GM19193 (cell line): ENCODE measurements around the gene AKR1B1.

Experiments
- POLR2A ChIP-seq: IDR thresholded peaks from 4 replicates; pipeline ENCODE4 v1.6.1; 2011; ENCODE audit not compliant: insufficient read depth, insufficient read length; ENCODE audit errors: extremely low read depth

AKR1B1 gene

DNA sequence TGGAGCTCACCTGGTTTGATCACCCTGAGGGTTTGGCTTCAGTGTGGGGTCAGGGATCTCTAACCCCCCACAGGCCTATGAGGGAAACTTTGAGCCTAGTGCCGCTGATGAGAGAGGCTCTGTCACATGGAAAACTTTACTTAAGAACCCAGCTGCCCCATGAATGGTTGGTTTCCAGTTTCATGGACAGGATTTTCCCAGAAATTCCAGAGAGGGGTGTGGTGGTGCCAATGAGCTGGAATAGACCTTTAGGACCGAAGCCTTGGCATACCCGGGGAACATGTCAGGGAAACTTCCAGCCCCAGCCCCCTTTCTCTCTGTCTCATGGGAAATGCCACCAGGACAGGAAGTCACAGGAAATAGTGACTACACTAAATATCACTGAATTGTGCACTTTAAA, 36.9 kb downstream of the AKR1B1 start:
- no peak for TF ChIP-seq POLR2A

GRCh38 chr7:134420424-134421125, 38.3 kb downstream of the AKR1B1 start:
- TF ChIP-seq POLR2A, result no peak

GRCh38 chr7:134419875-134420274, 39.0 kb downstream of the AKR1B1 start:
- no peak for TF ChIP-seq POLR2A

DNA sequence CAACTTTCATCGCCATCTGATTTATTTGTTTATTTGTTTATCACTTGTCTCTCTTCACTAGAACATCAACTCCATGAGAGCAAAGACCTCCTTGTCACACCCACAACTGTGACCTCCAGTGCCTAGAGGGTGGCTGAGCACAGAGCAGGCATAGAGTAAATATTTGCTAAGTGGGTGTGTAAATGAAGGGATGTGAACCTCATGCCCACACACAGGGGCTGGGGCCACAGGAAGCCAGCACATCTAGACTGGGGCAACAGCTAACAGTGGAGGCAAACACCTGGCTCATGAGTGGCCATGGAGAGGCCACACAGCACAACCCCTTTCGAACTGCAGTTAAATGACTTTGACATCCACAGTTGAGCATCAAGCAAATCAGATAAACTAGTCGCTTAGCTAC, 39.8 kb downstream of the AKR1B1 start:
- TF ChIP-seq POLR2A, result no peak

DNA sequence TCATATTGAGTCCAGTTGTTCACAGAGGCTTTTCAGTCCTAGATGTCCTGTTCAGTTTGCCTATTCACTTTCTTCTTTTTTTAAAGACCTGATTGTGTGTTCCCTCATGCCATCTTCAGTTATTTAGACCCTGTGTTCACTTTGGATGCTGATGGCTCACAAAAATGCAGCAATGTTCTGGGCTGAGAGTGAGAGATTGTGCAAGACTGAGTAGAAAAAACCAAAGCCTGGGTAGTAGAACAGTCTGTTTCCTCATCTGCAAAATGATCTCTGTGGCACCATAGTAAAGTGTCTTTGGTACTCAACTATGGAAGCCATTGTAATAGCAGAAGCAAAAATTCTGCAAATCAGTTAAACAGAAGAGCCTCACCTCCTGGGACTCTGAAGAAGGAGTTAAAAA, 43.2 kb downstream of the AKR1B1 start:
- no peak for TF ChIP-seq POLR2A

GRCh38 chr7:134414109-134414508, 44.8 kb downstream of the AKR1B1 start:
- TF ChIP-seq POLR2A, result no peak

DNA sequence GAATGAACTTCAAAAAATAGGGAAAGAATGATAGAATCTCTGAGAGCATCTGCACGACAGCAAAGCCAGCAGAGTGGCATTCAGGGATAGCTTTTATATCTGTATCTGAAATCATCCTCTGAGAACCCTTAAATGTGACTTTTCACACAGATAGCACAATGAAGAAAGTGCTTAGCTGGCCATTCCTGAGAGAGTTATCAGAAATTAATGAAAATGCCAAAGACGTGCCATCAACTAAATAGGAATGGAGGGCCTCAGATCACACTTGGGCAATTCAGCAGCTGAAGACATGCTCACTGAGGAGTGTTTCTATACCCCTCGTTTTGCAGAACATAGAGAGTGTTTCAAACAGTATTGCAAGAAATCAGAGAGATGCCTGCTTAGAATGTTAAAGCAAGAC, 51.6 kb downstream of the AKR1B1 start:
- no peak for TF ChIP-seq POLR2A

DNA sequence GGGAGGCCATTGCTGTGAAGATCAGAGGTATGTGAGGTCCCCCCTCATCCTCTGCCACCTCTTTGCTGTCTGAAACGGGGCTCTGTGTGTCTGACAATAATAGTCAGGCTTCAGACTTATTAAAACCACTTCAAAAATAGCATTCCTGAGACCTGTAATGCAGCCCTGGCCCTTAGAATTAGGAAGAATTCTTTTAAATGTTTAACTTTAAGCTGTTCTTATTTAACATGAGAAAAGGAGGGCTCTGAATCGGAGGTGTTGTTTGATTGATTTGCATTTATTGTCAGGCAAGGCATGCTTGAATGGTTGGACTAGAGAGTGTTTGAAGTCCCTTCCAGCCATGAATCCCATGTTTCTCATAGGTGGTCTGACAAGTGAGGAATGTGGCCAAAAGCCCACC, 52.5 kb downstream of the AKR1B1 start:
- TF ChIP-seq POLR2A, result no peak

GRCh38 chr7:134405299-134405698, 53.6 kb downstream of the AKR1B1 start:
- TF ChIP-seq POLR2A, result no peak

DNA sequence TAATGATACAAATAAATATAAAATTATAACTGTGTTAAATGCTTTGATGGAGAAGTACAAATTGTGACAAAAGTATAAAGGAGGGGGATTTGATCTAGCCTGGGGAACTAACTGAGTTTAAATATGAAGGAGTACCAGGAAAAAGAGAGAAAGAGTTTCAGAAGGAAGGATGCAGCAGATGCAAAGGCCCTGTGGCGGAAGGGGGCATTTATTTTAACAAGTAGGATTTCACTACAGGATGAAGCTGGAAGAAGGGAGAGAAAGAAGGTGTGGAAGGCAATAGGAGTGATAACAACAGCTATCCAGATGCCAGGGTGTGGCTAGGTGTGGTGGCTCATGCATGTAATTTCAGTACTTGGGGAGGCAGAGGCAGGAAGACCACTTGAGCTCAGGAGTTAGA, 55.8 kb downstream of the AKR1B1 start:
- no peak for TF ChIP-seq POLR2A

- no peak for TF ChIP-seq POLR2A
Measured at GRCh38 chr7:134400859-134401258, 58.0 kb downstream of the AKR1B1 start.

DNA sequence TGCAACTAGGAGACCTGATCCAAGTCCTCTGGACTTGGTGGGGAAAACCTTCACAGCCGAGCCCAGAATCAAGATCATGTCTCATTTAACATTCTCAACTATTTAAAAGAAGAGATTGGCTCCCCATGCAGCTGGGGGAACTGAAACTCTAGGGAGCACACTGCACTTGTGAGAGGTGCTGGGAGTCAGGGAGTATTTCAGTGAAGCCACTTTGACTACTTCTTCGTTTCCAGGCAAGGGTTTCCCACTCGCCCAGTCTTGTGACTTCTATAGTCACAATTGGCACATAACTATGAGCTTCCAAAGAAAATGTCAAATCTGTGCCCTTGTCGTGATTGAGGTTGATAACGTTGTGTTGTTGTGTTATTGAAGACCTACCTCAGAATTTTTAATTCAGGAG, 62.9 kb downstream of the AKR1B1 start:
- TF ChIP-seq POLR2A, result no peak

DNA sequence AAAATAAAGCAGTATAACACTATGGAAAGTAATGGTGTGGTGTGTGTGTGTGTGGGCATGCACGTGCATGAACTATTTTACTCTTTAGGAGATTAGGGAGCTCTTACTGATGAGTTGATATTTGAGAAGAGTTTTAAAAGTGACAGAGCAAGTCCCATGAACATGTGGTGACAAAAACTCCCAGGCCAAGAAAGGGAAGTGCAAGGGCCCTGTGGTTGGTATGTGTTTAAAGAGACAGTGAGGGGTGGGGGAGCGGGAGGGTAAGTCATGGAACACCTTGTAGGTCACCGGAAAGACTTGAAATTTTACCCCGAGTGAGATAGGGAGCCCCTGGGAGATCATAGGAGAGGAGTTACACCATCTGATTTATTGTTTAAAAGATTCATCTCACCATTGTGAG, 63.3 kb downstream of the AKR1B1 start:
- TF ChIP-seq POLR2A, result no peak

GRCh38 chr7:134394056-134394455, 64.8 kb downstream of the AKR1B1 start:
- no peak for TF ChIP-seq POLR2A
